Transverse colon (tissue), 4 donors: Measurements from ENCODE around the gene ACTMAP. TPM values are rescaled to one million over a fixed set of nuclear protein-coding genes. Genes with fewer than 3 reads are reported as not detected.

ENCODE experiments used
- DNase-seq: peaks from one replicate; pipeline ENCODE4 v3.0.0-alpha.2; 2019
- H3K27ac ChIP-seq, 4 donors: fragments of 200-600 bp; sonication (generic); 2 replicates each; pipeline ENCODE4 v1.5.1; 2016 to 2018; ENCODE audit warnings: inconsistent platforms in 4 of 4
- H3K27me3 ChIP-seq: fragments of 200-600 bp; sonication (generic); 2 replicates; pipeline ENCODE4 v1.5.1; 2017; ENCODE audit warnings: inconsistent platforms
- H3K36me3 ChIP-seq, 4 donors: fragments of 200-600 bp; sonication (generic); 2 replicates each; pipeline ENCODE4 v1.5.1; 2017 to 2019; ENCODE audit warnings: inconsistent platforms in 4 of 4
- H3K4me1 ChIP-seq, 4 donors: fragments of 200-600 bp; sonication (generic); 2 replicates each; pipeline ENCODE4 v1.5.1; 2017 to 2020; ENCODE audit warnings: inconsistent platforms in 4 of 4
- H3K4me3 ChIP-seq, 4 donors: fragments of 200-600 bp; sonication (generic); 1 replicate in 1 of 4; 2 replicates in 3 of 4; pipeline versions ENCODE4 v1.5.1 to v1.6.1; 2017 to 2019; ENCODE audit warnings: inconsistent platforms in 4 of 4
- H3K9me3 ChIP-seq, 2 donors: fragments of 200-600 bp; sonication (generic); 2 replicates each; pipeline ENCODE4 v1.5.1; 2017 to 2019; ENCODE audit warnings: inconsistent platforms in 2 of 2
- EP300 ChIP-seq: sonication (generic); formaldehyde crosslinking; IDR thresholded peaks from one replicate; pipeline ENCODE4 v1.6.1; 2017; ENCODE audit warnings: antibody characterized with exemption, low read depth
- POLR2A ChIP-seq: fragments of 450-650 bp; IDR thresholded peaks from one replicate; pipeline ENCODE4 v1.6.1; 2016; ENCODE audit warnings: antibody characterized with exemption, mild to moderate bottlenecking, moderate library complexity
- POLR2AphosphoS5 ChIP-seq, 3 donors: sonication (generic); formaldehyde crosslinking; IDR thresholded peaks; one replicate each; pipeline ENCODE4 v1.6.1; 2016; ENCODE audit warnings: antibody characterized with exemption in 3 of 3
- WGBS, 2 donors: methylation state at CpG; one replicate each; pipeline ENCODE4 v1.1.5; 2018; ENCODE audit warnings: low coverage in 1 of 2; 5-methylcytosine and 5-hydroxymethylcytosine counted together
- in situ Hi-C, 4 donors: fragments of 200-750 bp; cut with MboI; loops; one replicate each; pipeline versions ENCODE4 v1.15.0 to v1.15.1; 2017; ENCODE audit warnings: low sequenced_read_pairs in 3 of 4, low pct_ligation_motif_present in 1 of 4, low pct_unique_long_range_greater_than_20kb in 1 of 4
- intact Hi-C: fragments of 100-400 bp; cut with DNase I; formaldehyde crosslinking; loops from one replicate; pipeline ENCODE4 v1.15.1; 2023; ENCODE audit warnings: low total_unique reads
- total RNA-seq, 4 donors: library from RNA; depleted of rRNA; stranded (reverse); fragments of >200 nt; gene quantifications; one replicate each; pipeline ENCODE4 v1.1.0, GENCODE V29; 2016
- TF ChIP-seq, protein P1 (sequence below), 5 experiments: fragments of 200-600 bp in 3 of 5; fragments of 450-650 bp in 2 of 5; sonication (generic) in 3 of 5; IDR thresholded peaks; 1 replicate in 2 of 5; 2 replicates in 3 of 5; pipeline ENCODE4 v1.5.1; 2016 to 2017; ENCODE audit warnings: antibody characterized with exemption in 5 of 5, inconsistent platforms in 3 of 5, mild to moderate bottlenecking in 2 of 5, moderate library complexity in 1 of 5

Gene ACTMAP
- total RNA-seq, 4 donors from 2014 or later = 8.3 to 29.1 (median 12.1) TPM

DNA sequence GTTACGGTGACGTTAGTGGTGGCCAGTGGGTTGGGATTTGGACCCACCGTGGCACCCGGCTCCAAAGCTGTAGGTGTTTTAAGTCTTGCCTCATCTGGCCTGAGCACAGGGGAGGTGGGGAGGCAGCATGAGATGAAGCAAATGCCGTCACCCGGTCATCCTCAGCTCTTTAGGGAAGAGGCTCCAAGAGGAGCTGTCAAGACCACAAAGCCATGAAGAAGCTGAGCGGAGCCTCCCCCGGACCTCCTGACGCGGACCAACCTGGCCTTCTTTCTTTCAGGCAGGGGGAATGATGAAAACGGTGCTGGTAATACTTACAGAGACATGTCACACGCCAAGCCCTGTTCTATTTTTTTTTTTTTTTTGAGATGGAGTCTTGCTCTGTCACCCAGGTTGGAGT is 7.4 kb downstream of the ACTMAP start:
- Histone ChIP-seq H3K27me3 (no peaks in the 10 kb centered on the region), H3K27ac (no peak overlapping the region), H3K36me3 (peaks cover 0 to 9% (median 0%) of the 10 kb centered on the region in 4 donors), H3K4me3 (no peak overlapping the region), H3K4me1 (no peaks in the 10 kb centered on the region), H3K9me3 (no peaks in the 10 kb centered on the region)
- in situ Hi-C loops = no loop called here
- WGBS, 2 donors = 93 to 96% methylated on average over 9 to 12 of the region's 12 CpGs
- no peak for DNase-seq
- TF ChIP-seq POLR2A = no peak
- intact Hi-C loops = loop anchor here (10.0 kb wide), 1 partner anchor 748 kb away; the partner anchor contains the start of gene ZNF546

DNA sequence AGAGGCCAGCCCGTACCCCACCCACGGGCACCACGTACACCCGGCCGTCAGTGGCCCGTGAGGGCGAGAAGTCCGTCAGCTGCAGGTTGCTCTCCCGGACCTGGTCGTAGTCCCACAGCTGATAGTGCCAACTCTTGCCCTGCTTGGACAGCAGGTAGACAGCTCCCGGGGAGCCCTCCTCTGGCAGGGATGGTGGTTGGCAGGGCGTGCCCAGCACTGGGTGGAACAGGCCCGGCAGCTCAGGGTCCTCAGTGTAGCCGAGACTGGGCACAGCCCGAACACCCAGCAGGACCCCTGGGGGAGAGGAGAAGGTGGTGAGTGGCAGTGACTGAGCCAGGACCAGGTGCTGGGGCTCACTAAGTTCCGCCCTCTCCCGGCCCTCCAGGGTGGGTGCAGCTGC is 7.8 kb downstream of the ACTMAP start:
- Histone ChIP-seq H3K9me3 (no peaks in the 10 kb centered on the region), H3K36me3 (peaks cover 0 to 11% (median 0%) of the 10 kb centered on the region in 4 donors), H3K4me1 (no peaks in the 10 kb centered on the region), H3K4me3 (no peak overlapping the region), H3K27ac (no peak overlapping the region), H3K27me3 (no peaks in the 10 kb centered on the region)
- intact Hi-C loops (loop anchor here (10.0 kb wide), 1 partner anchor 748 kb away; the partner anchor contains the start of gene ZNF546), in situ Hi-C loops (no loop called here)
- WGBS, 2 donors = 92% methylated on average over 12 of the region's 17 CpGs; no CpG with 5 or more reads in 1 of the 2 donors
- no peak for DNase-seq
- TF ChIP-seq POLR2AphosphoS5 (IDR thresholded peaks at IDR 0.05) (peak in 1 of 3 donors; percentile 1), POLR2A (no peak)

DNA sequence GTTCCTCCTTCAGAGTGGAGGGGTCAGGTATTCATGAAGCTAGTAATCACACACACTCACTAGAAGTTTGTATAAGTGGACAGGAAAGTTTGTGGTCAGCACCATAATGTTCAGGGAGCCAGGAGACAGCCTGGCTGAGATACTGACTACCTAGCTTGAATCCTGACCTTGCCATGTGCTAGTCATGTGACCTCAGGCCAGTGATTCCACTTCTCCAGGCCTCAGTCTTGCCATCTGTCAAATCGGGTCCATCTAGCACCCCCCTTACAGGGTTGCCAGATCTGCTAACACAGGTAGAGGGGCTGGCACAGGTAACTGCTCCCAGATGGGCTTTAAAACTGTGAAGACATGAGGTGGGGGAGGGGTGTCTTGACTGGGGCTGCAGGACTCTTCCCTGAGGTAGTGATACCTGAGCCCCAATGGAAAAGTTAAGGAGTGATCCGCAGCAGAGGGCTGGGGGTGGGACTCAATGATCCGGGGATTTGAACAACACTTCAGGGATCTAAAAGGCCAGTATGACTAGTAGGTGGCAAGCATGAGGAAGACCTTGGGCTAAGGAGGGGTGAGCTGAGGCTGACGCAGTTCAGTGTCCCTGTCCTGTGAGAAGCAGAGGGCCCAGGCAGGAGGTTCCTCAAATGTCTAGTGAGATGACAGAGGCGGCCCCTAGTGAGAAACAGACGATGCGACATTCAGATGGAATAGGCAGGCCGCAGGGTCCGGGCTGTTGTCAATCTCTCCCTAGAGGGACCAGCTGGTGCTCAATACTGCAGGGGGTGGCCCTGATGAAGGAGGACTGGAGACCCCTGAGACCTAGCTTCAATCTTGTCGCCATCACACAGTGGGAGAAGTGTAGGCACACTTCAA is 8.5 kb downstream of the ACTMAP start:
- Histone ChIP-seq H3K4me3 (no peak overlapping the region), H3K27me3 (no peaks in the 10 kb centered on the region), H3K4me1 (peaks cover 0 to 2% (median 0%) of the 10 kb centered on the region in 4 donors), H3K36me3 (peaks cover 0 to 19% (median 1%) of the 10 kb centered on the region in 4 donors), H3K9me3 (no peaks in the 10 kb centered on the region), H3K27ac (peak overlapping the region in 3 of 4 donors; percentile 24 to 44 (median 42))
- intact Hi-C loops = loop anchor here (10.0 kb wide), 1 partner anchor 747 kb away; the partner anchor contains the start of gene ZNF546
- TF ChIP-seq EP300 (no peak), POLR2AphosphoS5 (IDR thresholded peaks at IDR 0.05) (peak in 1 of 3 donors; percentile 3)
- in situ Hi-C loops = no loop called here
- no peak for DNase-seq
- WGBS, 2 donors = 88 to 97% methylated on average over 3 to 10 of the region's 10 CpGs

DNA sequence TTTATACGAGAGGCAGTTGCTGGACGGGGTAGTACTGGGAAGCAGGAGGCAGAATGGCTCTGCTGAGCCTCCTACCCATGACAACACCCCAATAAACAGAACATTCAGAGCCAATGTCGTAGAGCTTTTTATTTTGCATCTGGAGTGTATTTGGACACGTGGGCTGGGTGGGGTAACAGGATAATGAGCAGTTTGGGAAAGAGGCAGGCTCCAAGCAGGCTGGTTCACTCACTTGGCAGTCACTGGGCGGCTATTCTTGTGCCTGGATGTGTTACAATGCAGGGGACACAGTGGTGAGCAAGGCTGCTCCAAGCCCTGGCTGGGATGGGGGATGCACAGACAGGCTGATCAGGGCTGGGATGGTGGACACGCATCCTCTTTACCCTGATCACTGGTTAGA is 9.5 kb downstream of the ACTMAP start:
- Histone ChIP-seq H3K27ac (peak overlapping the region; percentile 24 to 52 (median 42)), H3K27me3 (no peaks in the 10 kb centered on the region), H3K4me3 (no peak overlapping the region), H3K9me3 (no peaks in the 10 kb centered on the region), H3K36me3 (peaks cover 0 to 20% (median 5%) of the 10 kb centered on the region in 4 donors), H3K4me1 (peaks cover 0 to 10% (median 2%) of the 10 kb centered on the region in 4 donors)
- intact Hi-C loops = loop anchor here (10.0 kb wide), 1 partner anchor 746 kb away; the partner anchor contains the start of gene ZNF546
- 59% methylated on average over 6 of the region's 6 CpGs; no CpG with 5 or more reads in 1 of the 2 donors for WGBS, 2 donors
- TF ChIP-seq EP300 (no peak), POLR2A (no peak), POLR2AphosphoS5 (IDR thresholded peaks at IDR 0.05) (peak in 1 of 3 donors; percentile 23)
- TF ChIP-seq, protein P1, sequence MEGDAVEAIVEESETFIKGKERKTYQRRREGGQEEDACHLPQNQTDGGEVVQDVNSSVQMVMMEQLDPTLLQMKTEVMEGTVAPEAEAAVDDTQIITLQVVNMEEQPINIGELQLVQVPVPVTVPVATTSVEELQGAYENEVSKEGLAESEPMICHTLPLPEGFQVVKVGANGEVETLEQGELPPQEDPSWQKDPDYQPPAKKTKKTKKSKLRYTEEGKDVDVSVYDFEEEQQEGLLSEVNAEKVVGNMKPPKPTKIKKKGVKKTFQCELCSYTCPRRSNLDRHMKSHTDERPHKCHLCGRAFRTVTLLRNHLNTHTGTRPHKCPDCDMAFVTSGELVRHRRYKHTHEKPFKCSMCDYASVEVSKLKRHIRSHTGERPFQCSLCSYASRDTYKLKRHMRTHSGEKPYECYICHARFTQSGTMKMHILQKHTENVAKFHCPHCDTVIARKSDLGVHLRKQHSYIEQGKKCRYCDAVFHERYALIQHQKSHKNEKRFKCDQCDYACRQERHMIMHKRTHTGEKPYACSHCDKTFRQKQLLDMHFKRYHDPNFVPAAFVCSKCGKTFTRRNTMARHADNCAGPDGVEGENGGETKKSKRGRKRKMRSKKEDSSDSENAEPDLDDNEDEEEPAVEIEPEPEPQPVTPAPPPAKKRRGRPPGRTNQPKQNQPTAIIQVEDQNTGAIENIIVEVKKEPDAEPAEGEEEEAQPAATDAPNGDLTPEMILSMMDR (IDR thresholded peaks at IDR 0.05) = no peak
- no peak for DNase-seq
- in situ Hi-C loops = no loop called here

DNA sequence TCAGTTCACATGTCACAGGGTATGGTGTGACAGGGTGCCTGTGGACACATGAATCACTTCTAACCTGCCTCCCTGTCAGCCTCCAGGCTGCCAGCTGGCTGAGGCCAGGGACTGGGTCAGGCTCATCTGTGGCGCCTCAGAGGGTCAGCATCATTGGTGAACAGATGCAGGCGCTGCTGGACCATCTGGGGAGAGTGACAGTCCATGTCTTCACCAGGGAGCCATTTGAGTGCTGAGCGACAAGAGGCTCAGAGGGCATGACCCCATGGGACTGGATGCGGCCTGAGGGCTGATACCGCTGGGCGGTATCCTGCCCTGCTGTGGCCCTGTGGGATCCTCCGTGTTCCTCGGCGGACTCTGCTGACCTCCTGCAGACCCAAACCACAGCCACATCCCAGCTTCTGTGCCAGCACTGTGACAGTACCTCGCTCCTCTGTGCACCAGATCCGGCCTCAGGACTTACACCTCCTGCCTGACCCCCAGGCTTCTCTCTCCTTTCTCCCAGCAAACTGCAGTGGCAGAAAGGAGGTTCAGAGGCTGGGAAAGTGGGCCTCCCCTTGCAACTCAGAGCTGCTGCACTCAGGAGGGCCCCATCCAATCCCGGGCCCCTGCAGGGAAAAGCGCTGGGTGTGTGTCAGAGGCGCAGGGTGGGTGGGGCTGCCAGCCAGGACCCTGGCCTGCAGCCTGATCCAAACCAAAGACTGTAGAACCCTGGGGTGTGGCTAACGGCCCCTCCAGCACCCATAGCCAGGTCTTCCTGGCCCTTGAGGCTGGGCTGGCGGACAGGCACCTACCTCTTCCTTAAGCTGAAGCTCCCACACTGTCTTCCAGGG is 10.2 kb downstream of the ACTMAP start:
- Histone ChIP-seq H3K4me1 (peaks cover 0 to 16% (median 5%) of the 10 kb centered on the region in 4 donors), H3K9me3 (no peaks in the 10 kb centered on the region), H3K4me3 (no peak overlapping the region), H3K27ac (peak overlapping the region; percentile 24 to 52 (median 42)), H3K36me3 (peaks cover 0 to 26% (median 7%) of the 10 kb centered on the region in 4 donors), H3K27me3 (no peaks in the 10 kb centered on the region)
- in situ Hi-C loops = no loop called here
- no peak for DNase-seq
- 92% methylated on average over 15 of the region's 16 CpGs; no CpG with 5 or more reads in 1 of the 2 donors for WGBS, 2 donors
- intact Hi-C loops = loop anchor here (10.0 kb wide), 1 partner anchor 745 kb away; the partner anchor contains the start of gene ZNF546
- TF ChIP-seq POLR2AphosphoS5 (IDR thresholded peaks at IDR 0.05) (peak in 1 of 3 donors; percentile 3), POLR2A (no peak)
- TF ChIP-seq, protein P1 (IDR thresholded peaks at IDR 0.05) = no peak
